HG02973 (cell line): ENCODE results near the gene CCDC17.

Source experiments
- ATAC-seq: cut with Tn5 transposase; IDR thresholded peaks from one replicate; pipeline ENCODE4 v1.9.1; 2021; ENCODE audit warnings: moderate library complexity; ENCODE audit not compliant: unreplicated experiment

Gene CCDC17

GRCh38 chr1:45584351-45585109 is 39.3 kb downstream of the CCDC17 start:
- peak; percentile 28 for ATAC-seq

- ATAC-seq: peak; percentile 35
Observed at GRCh38 chr1:45583666-45584350, 40.0 kb downstream of the CCDC17 start, which contains the start of gene NASP. TSS of gene NASP (plus strand) at chr1:45584041. CDS start at chr1:45584147, 106 bp downstream.

GRCh38 chr1:45583264-45583665 is 40.6 kb downstream of the CCDC17 start:
- ATAC-seq: peak; percentile 69

GRCh38 chr1:45574105-45574626 is 49.7 kb downstream of the CCDC17 start:
- no peak for ATAC-seq

GRCh38 chr1:45573231-45573804 is 50.5 kb downstream of the CCDC17 start:
- no peak for ATAC-seq

- no peak for ATAC-seq
Observed at GRCh38 chr1:45570631-45571030, 53.2 kb downstream of the CCDC17 start.
